ENCODE data around the gene C20orf141. TPM values are rescaled to one million over a fixed set of nuclear protein-coding genes. Genes with fewer than 3 reads are reported as not detected.
A peak's percentile ranks its signal among the peaks of the same experiment; 100 is the strongest.
"Not testable (repeated sequence)": the region's sequence is repeated elsewhere in the genome, so short reads cannot be mapped to it uniquely, and the experiment has no call there.

C20orf141 gene
- polyA plus RNA-seq, 3 donors, result not detected

DNA sequence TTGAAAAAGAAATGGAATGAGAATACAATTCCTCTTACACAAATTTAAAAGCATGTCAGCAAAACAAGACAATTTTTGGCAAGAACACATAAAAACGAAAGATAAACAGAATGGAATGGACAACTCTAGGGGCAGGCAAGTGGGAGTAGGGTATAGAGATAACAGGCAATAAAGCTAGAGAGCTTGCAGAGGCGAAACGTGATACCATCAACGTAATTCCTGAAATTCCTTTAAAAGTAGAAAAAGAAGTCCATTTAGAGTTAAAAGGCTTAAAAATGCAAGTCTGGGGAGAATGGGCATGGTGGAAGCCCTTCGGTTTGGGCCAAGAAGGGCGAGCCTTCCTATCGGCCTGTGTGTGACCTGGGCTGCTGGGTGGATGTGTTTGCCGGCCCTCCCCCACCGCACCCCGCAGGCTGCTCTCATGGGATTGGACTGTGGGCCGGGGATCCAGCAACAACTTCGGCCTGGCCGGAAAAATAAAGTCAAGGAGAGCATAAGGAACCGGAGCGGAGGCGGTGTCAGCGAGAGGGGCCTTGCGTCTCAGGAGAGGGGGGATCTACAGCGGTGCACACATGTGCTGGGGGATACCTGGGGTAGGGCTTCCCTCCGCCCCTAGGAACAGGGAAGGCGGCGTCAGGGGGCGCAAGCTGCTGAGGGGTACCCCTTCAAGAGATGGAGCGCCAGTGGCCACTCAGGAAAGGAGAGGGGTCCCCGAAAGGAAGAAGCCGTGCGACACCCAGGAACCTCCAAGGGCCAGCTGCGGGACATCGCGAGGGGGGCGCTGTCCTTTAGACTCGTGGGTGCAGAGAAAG is 5.5 kb downstream of the C20orf141 start:
- peak; percentile 83 for DNase-seq

GRCh38 chr20:2820896-2821869 is 6.4 kb downstream of the C20orf141 start:
- DNase-seq, result no peak

DNA sequence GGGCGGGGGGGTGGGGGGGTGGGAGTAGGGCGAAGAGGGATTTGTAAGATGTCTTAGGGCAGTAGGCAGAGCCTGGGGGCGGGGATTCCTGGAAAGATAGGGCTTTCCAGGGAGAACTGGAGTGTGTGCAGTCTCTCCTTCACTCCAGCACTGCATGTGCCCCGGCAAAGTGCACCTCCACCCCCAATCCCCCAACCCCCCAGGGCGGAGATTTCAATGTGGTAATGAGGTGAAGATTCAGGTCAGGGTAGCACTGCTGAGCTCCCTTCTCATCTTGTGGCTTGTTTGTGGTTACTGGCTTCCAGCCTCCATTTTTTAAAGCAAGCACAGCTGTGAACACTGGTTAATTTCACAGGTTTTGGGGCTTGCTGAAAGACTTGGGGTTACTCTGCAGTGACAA is 7.3 kb downstream of the C20orf141 start:
- no peak for DNase-seq

DNA sequence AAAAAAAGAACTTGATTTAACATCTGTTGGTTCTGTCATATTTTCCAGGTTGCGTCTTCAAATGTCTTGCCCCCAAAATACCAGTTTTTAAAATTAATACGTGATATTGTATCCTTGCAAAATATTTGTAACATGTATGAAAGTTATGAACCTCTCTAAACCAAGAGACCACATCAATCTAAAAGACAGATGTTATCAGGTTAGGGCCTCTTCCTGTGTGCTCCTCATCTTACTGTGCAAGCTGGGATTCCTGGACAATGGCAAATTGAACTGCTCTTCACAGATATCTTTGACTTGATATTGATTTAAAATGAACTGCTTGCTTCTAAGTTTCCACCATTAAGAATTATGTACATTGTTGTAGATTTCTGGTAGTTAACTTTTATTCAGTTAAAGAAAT is 11.0 kb downstream of the C20orf141 start:
- DNase-seq, result no peak

GRCh38 chr20:2826655-2827054 is 11.9 kb downstream of the C20orf141 start:
- DNase-seq, result no peak

- DNase-seq, result no peak
Measured at GRCh38 chr20:2829376-2829775, 14.6 kb downstream of the C20orf141 start.

- DNase-seq, result not testable (repeated sequence)
Measured at GRCh38 chr20:2831206-2831605, 16.4 kb downstream of the C20orf141 start.

DNA sequence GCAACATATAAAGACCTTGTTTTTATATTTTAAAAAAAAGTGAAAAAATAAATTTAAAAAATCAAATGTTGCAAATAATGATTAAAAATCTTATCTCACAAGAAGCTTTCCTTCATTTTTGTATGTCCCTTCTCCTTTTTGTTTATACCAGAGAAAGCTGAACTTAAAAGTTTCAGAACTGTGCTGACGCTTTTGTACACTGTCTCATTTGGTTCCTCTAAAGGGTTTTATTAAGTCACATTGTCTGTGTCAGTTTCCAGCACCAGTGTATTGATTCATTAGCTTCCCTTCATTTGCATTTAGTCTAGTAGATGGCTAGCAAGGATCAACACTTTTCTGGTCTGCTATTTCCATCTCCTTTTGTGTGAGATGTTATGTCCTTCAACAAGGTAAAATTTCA is 19.0 kb downstream of the C20orf141 start:
- DNase-seq, result no peak

- DNase-seq, result no peak
Measured at GRCh38 chr20:2834401-2835110, 19.8 kb downstream of the C20orf141 start.

DNA sequence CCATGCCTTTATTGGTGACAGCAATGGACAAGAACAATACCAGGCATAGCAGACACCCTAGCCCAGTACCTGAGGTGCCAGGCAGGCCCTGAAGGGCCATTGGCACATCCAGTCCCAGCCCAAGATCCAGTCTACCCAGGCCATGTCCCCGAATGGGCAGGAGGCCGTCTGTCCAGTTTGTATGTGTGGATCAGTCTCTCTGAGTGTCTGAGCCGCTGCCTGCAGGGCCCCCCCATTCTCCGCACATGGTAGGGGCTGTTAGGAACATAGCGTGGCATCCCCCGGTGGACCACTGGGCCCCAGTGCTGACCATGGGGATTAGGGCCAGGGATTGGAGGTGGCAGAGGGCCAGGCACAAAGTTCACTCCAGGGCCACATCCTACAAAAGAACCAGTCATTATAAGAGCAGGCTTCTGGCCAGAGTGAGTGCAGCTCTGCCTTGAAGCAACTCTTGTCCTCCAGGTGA is 20.6 kb downstream of the C20orf141 start:
- DNase-seq, result no peak

- no peak for DNase-seq
Measured at GRCh38 chr20:2836035-2836434, 21.2 kb downstream of the C20orf141 start.

DNA sequence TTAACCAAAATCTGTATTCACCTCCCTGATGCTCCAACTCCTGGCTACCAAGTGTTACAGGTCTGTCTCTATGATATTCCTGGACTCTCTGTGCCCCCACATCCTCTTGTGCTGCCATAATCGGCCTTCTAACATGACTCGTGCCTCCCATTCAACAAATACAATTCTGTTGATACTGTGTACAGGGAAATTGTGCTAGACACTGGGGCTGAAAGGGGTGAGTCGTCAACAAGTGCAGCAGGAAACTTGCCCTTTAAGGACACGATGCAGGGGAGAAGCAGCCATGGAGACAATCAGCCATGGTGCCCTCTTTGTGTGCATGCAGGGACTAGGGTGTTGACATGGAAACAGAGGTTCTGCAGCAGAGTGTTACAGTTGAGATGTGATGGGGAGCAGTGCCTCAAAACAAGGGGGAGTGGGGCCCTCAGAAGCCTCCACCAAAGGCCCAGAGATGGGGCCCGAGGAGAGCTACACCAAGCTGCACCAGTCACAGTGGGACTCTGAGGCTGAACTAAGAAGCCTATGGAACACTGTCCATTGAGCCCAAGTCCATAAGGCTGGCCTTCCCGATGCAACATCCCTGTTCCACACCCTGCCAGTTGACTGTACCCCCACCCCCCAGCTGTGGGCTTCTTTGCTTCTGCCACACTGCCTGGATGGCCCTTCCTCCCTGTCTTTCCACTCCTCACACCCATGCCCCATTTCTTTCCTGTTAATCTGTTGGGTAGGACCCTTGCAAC is 22.6 kb downstream of the C20orf141 start:
- DNase-seq, result no peak

DNA sequence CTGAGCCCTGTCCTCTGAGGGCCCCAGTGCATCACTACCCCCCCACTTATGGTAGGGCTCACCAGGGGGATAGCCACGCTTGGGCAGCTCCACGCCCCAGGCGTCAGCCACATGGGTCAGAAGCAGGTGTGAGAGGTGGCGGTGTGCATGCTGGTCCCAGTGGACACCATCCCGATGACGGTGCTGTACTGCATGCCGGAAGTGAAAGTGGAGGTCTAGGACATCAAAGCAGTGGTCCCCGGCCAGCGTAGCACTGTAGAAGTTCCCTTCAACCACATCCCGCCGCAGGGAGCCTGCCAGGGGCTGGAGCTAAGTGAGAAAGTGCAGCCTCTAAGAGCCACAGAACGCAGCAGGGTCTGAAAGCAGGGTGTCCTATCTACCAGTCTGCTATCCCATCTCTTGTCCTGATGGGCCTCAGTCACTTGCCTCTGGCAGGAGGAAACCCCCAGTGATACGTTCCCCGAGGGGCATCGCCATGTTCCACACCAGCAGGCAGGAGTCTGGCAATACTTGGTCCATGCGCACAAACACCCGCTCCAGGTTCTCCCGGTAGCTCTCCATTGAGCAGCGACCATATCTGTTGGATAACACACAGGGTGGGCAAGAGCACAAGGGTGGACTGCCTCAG is 23.5 kb downstream of the C20orf141 start:
- no peak for DNase-seq

DNA sequence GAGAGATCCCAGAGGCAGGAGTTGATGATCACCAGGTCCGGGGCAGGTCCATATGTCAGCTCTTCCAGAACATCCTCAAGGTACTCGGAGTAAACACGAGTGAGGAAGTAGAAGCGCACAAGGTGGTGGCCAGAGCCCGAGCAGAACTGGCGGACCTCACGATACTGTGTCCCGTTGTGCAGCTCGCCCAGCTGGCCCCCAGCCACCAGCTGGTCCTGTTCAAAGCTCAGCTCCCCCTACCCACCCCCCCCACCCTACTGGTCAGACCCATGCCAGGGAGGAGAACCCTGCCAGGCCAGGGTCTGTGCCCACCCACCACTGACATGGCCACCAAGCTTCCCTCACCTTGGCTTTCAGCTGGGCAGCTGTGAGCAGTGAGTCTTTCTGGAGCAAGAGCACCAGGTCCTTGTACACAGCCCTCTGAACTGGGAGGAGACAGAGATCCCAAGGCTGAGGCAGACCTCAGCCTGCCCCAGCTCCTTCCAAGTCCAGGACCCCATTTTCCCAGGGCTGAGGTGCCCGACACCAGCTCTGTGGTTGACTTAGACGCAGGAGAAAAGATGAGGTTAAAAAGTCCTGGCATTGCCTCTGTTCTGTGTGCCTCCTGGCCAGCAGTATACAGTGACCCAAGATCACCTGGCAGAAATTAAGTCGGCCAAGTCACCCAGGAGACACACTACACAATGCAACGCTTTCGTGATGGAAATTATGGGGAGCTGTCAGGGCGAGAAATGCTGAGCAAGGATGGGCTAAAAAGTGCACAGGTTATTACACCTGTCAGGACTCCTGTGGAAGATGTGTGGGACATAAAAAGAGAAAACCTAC is 24.3 kb downstream of the C20orf141 start:
- no peak for DNase-seq

GRCh38 chr20:2839732-2840137 is 24.9 kb downstream of the C20orf141 start:
- DNase-seq, result no peak

DNA sequence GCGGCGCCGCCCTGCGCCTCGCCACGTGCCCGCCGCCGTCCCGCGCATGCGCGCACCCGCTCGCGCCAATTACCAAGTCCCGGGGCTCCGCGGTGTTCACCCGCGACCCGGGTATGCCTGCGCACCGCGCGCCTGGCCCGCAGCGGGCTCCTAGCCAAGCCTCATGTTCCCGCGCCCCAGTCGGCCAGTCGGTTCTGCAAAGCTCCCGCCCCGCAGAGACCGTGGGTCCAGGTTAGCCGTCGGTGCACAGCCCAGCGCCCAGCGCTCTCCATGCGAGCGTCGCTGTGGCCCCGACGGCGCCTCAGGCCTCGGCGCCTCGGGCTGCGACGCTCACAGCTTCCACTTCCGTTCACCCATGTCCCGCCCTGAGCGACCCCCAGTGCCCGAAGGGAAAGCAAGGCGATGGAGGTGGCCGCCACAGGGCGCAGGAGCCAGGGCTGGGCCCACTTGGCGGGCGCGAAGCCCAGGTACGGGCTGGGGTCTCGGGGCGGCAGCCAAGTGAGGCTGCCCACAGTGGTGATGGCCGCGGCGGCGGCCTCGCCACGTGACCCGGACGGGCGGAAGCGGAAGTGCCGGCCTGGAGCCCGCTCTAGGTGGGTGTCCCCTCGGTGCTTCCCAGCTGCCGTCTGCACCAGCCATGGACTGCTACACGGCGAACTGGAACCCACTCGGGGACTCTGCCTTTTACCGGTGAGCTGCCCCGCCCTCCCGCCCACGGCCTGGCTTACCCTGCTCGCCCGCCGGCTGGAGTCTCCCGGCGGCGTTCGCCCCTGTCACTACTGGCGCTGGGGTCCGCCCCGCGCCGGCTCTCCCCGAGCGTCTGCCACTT is 25.6 kb downstream of the C20orf141 start, which contains the start of the genes PCED1A and VPS16:
PCED1A (minus strand) TSS at position 518 of the 829 bp plus-strand sequence. CDS start 743 bp downstream, outside the sequence.
VPS16 (plus strand) TSS at position 608 of the 829 bp plus-strand sequence; CDS start at position 638, 30 bp downstream.
- DNase-seq, result peak; percentile 88

DNA sequence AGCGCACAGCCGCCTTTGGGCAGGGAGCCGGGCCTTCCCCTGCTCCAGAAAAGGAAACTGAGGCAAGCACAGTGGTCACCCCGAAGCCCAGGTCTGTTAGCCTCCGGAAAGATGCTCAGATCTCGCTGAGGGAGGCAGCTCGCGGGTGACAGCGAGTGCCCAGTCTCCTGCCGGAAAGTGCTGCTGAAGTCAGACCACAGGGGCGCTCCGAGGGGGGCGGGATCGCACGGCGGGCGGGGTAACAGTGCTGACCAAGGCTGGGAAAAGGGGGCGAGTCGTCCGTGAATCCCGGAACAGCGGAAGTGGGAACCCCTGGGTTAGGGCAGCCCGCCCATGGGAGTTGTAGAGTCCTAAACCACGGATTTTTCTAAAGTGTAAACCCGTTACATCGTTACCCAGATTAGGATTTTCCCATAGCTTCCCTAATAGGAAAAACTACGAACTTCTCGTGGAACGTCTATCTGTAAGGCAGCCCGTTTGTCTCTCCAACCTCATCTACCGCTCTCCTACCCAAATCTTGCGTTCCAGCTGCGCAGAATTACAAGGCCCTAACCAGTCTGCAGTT is 26.3 kb downstream of the C20orf141 start:
- DNase-seq, result no peak

DNA sequence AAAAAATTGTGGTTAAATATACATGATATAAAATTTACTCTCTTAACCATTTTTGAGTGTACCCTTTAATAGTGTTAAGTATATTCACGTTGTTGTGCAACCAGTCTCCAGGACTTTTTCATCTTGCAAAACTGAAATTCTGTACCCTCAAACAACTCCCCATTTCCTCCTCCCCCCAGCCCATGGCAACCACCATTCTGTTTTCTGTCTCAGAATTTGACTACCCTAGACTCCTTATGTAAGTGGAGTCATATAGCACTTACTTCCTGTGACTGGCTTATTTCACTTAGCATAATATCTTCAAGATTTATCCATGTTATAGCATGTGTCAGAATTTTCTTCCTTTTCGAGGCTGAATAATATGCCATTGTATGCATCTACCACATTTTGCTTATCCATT is 30.8 kb downstream of the C20orf141 start:
- DNase-seq, result no peak
